ENCODE data around the gene GDA. TPM values are rescaled to one million over a fixed set of nuclear protein-coding genes. Genes with fewer than 3 reads are reported as not detected.

Gene GDA
- total RNA-seq, 2 donors from 2014 or later = 1.6 to 4.4 TPM

DNA sequence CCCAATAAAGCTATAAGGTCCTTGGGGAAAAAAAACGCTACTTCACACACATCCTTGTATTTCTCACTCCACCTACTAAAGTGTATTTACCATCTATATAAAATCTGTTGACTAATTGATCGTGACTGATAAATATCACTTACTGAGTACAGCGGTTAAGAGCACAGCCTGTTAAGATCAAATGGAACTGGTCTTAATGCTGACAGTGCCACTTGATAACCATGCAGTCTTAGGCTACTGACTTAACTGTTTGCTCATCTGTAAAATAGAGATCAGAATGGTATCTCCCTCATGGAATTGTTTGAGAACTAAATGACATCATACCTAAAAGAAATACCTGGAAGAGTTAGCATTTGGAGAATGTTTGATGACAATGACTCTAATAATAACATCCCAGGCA is 148.3 kb downstream of the GDA start:
- H3K27ac ChIP-seq = no peak overlapping the region
- intact Hi-C loops (cut with DNase I) = no loop called here

GRCh38 chr9:72299017-72299603 is 149.9 kb downstream of the GDA start:
- ATAC-seq (no peak), DNase-seq (no peak)
- Histone ChIP-seq H3K36me3 (replicated peaks in 1 of 2; ENCODE audit: insufficient read depth in 1 of 2, low read depth in 2 of 2) (no peaks in the 10 kb centered on the region), H3K9me3 (no peaks in the 10 kb centered on the region), H3K4me1 (peaks cover 18% of the 10 kb centered on the region), H3K27me3 (no peaks in the 10 kb centered on the region), H3K4me3 (no peak overlapping the region), H3K27ac (no peak overlapping the region)
- no peak for TF ChIP-seq POLR2A (IDR thresholded peaks at IDR 0.05)
- no peak for TF ChIP-seq CTCF (IDR thresholded peaks at IDR 0.05)
- WGBS, 2 donors = 64 to 78% methylated on average over 8 of the region's 8 CpGs
- intact Hi-C loops (cut with DNase I) = no loop called here

More for the DNA sequence above, 148.3 kb downstream of the GDA start:
- WGBS, 2 donors = 32 to 41% methylated on average over 3 of the region's 3 CpGs
- Histone ChIP-seq H3K9me3 (no peaks in the 10 kb centered on the region), H3K27me3 (no peaks in the 10 kb centered on the region), H3K4me1 (peaks cover 33% of the 10 kb centered on the region), H3K4me3 (no peak overlapping the region), H3K36me3 (replicated peaks in 1 of 2; ENCODE audit: insufficient read depth in 1 of 2, low read depth in 2 of 2) (no peaks in the 10 kb centered on the region)
- TF ChIP-seq POLR2A (IDR thresholded peaks at IDR 0.05) (no peak), CTCF (IDR thresholded peaks at IDR 0.05) (no peak)
- DNase-seq (no peak), ATAC-seq (no peak)

DNA sequence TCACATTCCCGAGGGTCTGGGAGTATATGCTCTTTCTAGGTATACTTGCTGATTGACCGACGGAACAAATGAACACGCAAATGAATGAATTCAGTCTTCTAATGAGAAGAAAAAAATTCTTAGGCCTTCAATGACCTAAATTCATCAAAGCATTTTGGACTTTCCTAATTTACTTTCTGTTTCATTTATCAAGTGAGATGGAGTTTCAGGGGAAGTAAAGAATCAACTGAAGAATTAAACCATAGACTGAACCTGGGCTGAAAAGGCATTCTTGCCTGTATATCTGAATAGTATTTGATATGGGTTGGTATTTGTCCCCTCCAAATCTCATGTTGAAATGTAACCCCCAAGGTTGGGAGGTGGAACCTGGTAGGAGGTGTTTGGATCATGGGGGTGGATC is 151.6 kb downstream of the GDA start:
- Histone ChIP-seq H3K4me1 (peaks cover 4% of the 10 kb centered on the region), H3K27me3 (no peaks in the 10 kb centered on the region), H3K36me3 (replicated peaks in 1 of 2; ENCODE audit: insufficient read depth in 1 of 2, low read depth in 2 of 2) (no peaks in the 10 kb centered on the region), H3K4me3 (no peak overlapping the region), H3K27ac (no peak overlapping the region), H3K9me3 (no peaks in the 10 kb centered on the region)
- intact Hi-C loops (cut with DNase I) = loop anchor here (10.0 kb wide), 1 partner anchor 54 kb away; no protein-coding TSS in a partner anchor
- TF ChIP-seq CTCF (IDR thresholded peaks at IDR 0.05) (no peak), POLR2A (IDR thresholded peaks at IDR 0.05) (no peak)
- 85 to 89% methylated on average over 4 of the region's 4 CpGs for whole genome bisulfite sequencing, 2 donors
- DNase-seq (no peak), ATAC-seq (no peak)

Small RNAs within 50 kb of the gene (small RNA-seq; reads per million reads assigned to genes)
- not detected for gene RNA5SP285

Other genes with a start within 250 kb of the GDA start
- gene ABHD17B, start 238.2 kb upstream of the GDA start, total RNA-seq = 1 to 10 TPM; 6.0 to 9.6 TPM
- 1 to 10 TPM; 6.0 to 6.6 TPM for gene C9orf85, start 237.8 kb upstream of the GDA start, total RNA-seq
- gene C9orf57, start 88.8 kb upstream of the GDA start, total RNA-seq = not detected
- 100 to 1,000 TPM in 1 of 2 donors, 10 to 100 TPM in 1; 89.2 to 172 TPM for gene ZFAND5, start 215.8 kb downstream of the GDA start, total RNA-seq

All from body of pancreas (tissue), 4 donors.